ENCODE data around the gene CHI3L1.

CHI3L1 gene

GRCh38 chr1:203171341-203172183 is 14.9 kb downstream of the CHI3L1 start:
- TF ChIP-seq CTCF (IDR thresholded peaks at IDR 0.05; ENCODE audit: low read depth, low read length), result no peak
- DNase-seq (ENCODE audit: low read depth, low spot score), result no peak
- in situ Hi-C loops (cut with HindIII; ENCODE audit: low sequenced_read_pairs), result no loop called here
- no peak overlapping the region for H3K4me3 ChIP-seq (ENCODE audit: low read depth, low read length)

GRCh38 chr1:203170625-203171330 is 15.7 kb downstream of the CHI3L1 start:
- in situ Hi-C loops (cut with HindIII; ENCODE audit: low sequenced_read_pairs), result no loop called here
- H3K4me3 ChIP-seq (ENCODE audit: low read depth, low read length), result no peak overlapping the region
- DNase-seq (ENCODE audit: low read depth, low spot score), result no peak
- no peak for TF ChIP-seq CTCF (IDR thresholded peaks at IDR 0.05; ENCODE audit: low read depth, low read length)

GRCh38 chr1:203169770-203170520 is 16.6 kb downstream of the CHI3L1 start:
- in situ Hi-C loops (cut with HindIII; ENCODE audit: low sequenced_read_pairs), result no loop called here
- H3K4me3 ChIP-seq (ENCODE audit: low read depth, low read length), result no peak overlapping the region
- no peak for DNase-seq (ENCODE audit: low read depth, low spot score)
- no peak for TF ChIP-seq CTCF (IDR thresholded peaks at IDR 0.05; ENCODE audit: low read depth, low read length)

- H3K4me3 ChIP-seq (ENCODE audit: low read depth, low read length), result no peak overlapping the region
- in situ Hi-C loops (cut with HindIII; ENCODE audit: low sequenced_read_pairs), result no loop called here
- DNase-seq (ENCODE audit: low read depth, low spot score), result no peak
- TF ChIP-seq CTCF (IDR thresholded peaks at IDR 0.05; ENCODE audit: low read depth, low read length), result no peak
Observed at GRCh38 chr1:203168991-203169390, 17.5 kb downstream of the CHI3L1 start.

GRCh38 chr1:203168256-203168786 is 18.2 kb downstream of the CHI3L1 start:
- TF ChIP-seq CTCF (IDR thresholded peaks at IDR 0.05; ENCODE audit: low read depth, low read length), result no peak
- in situ Hi-C loops (cut with HindIII; ENCODE audit: low sequenced_read_pairs), result no loop called here
- no peak for DNase-seq (ENCODE audit: low read depth, low spot score)
- no peak overlapping the region for H3K4me3 ChIP-seq (ENCODE audit: low read depth, low read length)

GRCh38 chr1:203167913-203168200 is 18.6 kb downstream of the CHI3L1 start:
- in situ Hi-C loops (cut with HindIII; ENCODE audit: low sequenced_read_pairs), result no loop called here
- TF ChIP-seq CTCF (IDR thresholded peaks at IDR 0.05; ENCODE audit: low read depth, low read length), result no peak
- no peak overlapping the region for H3K4me3 ChIP-seq (ENCODE audit: low read depth, low read length)
- DNase-seq (ENCODE audit: low read depth, low spot score), result no peak
